Right renal cortex interstitium (tissue), 3 donors: Measurements from ENCODE around the gene KCNIP1. TPM values are rescaled to one million over a fixed set of nuclear protein-coding genes. Genes with fewer than 3 reads are reported as not detected.
A peak's percentile ranks its signal among the peaks of the same experiment; 100 is the strongest.

ENCODE experiments used
- DNase-seq, 3 donors: peaks; one replicate each; pipeline ENCODE4 v3.0.0-alpha.2; 2013; ENCODE audit warnings: low read depth in 3 of 3, low spot score in 2 of 3
- polyA plus RNA-seq, 3 donors: library from polyadenylated mRNA; unstranded; fragments of 120-200 nt; gene quantifications; one replicate each; pipeline ENCODE4 v1.2.1, GENCODE V29; 2013; ENCODE audit not compliant: insufficient read length in 3 of 3

The KCNIP1 gene
- polyA plus RNA-seq, 3 donors: 11.7 to 13.9 (median 13.7) TPM

DNA sequence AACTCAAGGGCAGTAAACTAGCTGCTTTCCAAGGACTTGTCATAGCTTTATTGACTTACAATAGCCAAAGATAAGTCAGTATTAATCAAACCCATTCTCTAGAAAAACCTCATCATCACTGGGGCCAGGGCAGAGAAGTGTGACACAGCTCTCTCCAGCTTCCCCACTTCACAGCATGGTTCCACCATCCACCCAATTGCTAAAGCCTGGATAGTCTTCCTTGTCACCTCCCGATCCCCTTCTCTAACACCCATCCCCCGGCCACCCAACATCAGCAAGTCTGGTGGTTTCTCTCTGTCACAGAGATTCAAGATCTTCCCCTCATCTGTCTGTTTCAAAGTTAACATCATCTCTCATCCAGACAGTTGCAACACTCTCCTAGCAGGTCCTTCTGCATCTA, 191.1 kb downstream of the KCNIP1 start:
- no peak for DNase-seq

GRCh38 chr5:170697031-170697430, 193.2 kb downstream of the KCNIP1 start:
- no peak for DNase-seq

DNA sequence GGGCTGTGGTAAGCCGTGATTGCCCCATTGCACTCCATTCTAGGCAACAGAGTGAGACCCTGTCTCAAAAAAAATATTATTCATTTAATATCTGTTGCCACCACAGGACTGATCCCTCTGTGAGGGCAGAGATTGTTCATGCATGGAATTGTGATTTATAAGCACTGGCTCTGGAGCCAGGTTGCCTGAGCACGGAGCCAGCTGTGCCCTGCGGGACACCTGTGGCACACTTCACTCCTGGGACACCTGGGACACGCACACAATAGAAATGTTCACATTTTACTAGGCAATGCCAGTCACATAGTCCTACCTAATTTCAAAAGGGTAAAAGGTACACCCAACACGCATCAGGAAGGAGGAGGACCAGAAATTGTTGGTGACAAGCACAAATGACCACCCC, 196.7 kb downstream of the KCNIP1 start:
- DNase-seq: no peak

DNA sequence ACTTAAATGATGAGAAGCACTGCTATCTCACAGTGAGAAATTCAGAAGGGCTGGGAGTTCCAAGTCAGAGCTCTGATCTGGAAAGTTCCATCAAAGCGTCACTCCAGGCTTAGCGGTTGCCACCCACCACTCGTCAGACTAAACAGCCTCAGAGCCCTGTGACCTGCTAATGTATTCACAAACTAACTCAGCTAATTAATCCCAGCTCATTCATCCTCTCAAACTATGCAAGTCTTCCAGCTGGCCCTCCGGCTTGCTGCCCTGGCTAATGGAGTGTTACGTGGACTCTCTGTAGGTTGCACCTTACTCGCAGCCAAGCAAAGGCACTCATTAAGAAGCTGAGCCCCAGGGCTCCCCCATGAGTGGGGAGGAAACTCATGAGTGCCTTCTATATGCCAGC, 197.5 kb downstream of the KCNIP1 start:
- DNase-seq: peak in 1 of 3 donors; percentile 29

DNA sequence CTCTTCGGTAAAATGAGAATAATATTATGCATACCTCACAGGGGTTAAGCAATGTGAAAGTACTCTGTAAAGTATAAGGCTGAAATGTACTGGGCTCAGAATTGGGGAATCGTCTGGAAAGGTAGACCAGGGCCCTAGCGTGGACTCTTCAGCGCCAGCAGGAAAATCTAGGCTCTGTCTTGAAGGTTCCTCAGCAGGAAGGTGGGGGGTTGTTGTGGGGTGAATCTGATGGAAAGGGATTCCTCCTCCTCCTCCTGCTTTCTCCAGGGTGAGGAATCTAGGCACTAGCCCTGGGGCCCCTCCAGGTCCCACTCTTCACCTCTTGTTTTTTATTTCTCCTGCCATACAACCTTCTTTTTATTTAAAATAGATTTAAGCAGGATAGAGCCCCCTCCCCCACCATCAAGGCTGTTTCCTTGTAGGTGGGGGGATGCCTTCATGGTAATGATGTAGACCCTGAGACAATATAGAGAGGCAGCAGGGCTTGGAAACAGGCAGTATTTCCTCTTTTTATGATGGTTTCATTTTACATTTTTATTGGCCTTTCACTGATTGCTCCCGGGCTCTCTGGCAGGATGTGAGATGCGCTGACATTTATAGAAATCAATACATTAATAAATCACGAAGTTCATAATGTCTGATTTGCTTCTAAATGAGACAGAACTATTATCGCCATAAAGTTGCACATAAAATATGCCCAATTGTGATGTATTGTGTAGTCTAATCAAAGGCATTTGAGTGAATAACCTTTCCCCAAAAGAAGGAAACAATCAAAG, 200.8 kb downstream of the KCNIP1 start:
- no peak for DNase-seq

DNA sequence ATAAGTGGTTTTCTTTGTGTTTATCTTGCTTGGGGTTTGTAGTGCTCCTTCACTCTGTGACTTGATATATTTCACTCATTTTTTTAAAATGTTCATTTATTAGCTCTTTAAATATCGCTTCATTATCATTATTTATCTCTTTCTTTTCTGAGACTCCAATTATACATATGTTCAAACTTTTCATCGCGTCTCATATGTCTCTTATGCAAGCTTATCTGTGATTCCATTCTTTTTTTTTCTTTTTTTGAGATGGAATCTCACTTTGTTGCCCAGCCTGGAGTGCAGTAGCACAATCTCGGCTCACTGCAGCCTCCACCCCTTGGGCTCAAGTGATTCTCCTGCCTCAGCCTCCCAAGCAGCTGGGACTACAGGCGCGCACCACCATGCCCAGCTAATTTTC, 205.8 kb downstream of the KCNIP1 start:
- no peak for DNase-seq

DNA sequence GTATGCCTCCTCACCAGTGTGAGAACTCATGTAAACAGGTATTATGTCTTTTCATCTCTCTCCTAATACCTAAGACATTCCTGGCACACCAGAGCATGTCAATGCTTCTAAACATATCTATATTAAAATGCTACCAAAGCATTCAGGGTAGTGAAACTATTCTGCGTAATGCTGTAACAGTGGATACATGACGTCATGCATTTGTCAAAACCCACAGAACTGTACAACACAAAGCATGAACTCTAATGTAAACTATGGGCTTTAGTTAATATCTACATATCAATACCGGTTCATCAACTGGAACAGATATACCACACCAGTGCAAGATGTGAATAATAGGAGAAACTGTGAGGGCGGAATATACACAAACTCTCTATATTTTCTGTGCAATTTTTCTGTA, 207.5 kb downstream of the KCNIP1 start:
- no peak for DNase-seq

DNA sequence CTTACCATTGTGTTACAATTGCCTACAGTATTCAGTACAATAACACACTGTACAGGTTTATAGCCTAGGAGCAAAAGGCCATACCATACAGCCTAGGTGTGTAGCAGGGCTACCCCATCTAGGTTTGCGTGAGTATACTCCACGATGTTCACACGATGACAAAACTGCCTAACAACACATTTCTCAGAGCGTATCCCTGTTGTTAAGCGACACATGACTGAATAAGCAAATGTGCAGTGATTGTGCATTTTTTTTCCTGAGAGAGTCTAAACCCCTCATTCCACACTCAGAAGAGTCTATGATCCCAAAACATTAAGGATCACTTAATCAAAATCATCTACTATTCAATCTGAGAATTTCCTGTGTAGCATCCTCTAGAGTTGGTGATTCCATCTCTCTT, 211.3 kb downstream of the KCNIP1 start:
- no peak for DNase-seq

- DNase-seq: no peak
Measured at GRCh38 chr5:170716396-170716795, 212.6 kb downstream of the KCNIP1 start.

DNA sequence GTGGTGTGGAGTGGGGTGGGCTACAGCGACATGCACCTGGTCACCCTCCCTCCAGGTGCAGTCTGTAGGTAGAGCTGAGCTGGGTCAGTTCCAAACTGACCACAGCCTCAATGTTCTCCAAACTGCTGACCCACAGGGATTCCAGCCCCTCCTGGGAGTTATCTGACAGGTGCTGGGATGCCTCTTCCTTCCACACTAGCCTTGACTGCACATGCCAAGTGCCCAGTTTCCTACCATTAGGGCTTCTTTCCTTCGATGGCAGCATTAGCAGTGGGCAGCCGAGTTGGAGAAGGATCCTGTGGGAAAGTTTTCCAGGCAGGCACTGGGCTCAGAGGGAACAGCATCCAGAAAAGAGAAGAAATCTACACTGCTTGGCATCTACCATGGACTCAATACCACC, 215.7 kb downstream of the KCNIP1 start:
- no peak for DNase-seq

DNA sequence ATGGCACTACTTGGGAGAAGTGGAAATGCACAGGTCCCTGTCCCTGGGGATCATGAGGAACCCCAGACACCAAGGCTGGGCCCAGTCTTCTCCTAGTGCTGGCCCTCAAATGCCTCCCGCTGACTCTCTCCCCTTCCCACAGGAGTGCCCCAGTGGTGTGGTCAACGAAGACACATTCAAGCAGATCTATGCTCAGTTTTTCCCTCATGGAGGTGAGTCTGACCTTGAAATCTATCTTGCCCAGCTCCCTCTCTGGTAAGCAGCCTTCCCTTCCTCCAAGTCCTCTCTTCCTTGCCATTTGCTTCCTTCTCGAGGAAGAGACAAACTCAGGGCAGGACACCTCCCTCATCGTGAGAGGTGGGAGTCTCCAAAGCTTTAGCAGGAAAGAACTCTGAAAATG, 216.4 kb downstream of the KCNIP1 start:
- DNase-seq: no peak

DNA sequence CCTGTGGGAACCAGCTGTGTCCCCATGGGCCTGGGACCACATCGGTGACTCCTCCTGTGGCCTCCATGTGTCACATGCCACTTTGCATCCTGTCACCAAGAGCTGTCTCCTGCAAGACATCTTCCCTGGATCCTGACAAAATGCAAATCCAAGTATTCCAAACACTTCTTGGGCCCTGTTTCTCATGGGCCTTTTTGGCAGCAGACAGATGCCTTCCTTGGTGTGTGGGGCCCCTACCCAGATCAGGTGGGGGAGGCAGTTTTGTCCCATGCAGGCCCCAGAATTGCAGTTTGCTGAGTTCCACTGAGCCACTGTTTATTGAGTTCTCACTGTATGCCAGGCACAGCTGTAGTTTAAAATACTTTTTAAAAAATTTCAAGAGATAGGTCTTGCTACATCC, 217.2 kb downstream of the KCNIP1 start:
- no peak for DNase-seq

GRCh38 chr5:170721681-170722080, 217.9 kb downstream of the KCNIP1 start:
- no peak for DNase-seq

- DNase-seq: no peak
Measured at GRCh38 chr5:170722316-170722715, 218.5 kb downstream of the KCNIP1 start.

DNA sequence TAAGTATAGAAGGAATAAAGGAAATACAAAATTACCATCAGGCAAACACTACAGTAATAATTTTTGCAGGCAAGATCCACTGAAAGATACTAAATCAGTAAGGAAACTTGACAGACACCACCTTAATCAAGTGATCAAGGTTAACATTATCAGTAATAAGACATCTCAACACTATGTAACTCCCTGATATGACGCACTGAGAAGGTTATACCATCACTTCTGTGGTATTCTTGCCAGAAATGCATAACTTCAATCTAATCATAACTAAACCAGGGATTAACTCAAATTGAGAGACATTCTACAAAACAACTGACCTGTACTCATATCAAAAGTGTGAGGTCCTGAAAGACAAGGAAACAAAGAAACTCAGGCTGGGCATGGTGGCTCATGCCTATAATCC, 227.2 kb downstream of the KCNIP1 start:
- no peak for DNase-seq

GRCh38 chr5:170732685-170733084, 228.9 kb downstream of the KCNIP1 start:
- DNase-seq: no peak

DNA sequence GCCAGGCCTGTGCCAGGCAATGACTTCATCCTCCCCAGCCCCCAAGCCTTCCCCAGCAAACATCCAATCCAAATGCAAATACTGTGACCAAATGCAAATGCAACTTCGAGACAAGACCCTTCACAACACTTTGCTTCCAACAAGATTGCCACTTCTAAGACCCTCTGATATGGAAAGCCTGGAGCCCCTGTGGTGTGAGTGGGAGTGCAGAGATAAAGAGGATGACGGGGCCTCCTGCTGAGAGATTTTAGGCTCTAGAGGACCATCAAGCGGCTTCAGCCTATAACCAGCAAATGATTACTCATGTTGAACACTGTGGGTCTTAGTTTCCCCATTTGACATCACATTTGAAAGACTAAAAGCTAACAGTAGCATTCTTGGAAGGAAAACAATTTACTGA, 233.1 kb downstream of the KCNIP1 start:
- DNase-seq: no peak

DNA sequence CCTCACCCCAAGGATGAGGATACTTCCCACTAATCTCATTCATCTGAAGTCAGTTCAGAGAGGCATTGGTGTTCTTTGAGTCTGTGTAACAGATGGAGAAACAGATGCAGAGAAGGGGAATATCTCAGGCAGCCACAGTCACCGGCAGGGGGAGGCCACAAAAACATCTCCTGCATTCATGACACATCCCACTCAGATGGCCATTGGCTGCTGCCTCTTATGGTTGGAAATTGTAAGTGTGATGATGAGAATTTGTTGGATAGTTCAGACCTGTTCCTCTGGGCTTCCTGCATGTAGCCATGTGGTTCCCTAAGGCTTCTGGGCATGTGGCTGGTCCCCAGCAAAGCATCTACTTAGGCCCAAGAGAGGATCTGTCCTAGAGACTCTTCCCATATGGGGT, 233.8 kb downstream of the KCNIP1 start:
- no peak for DNase-seq

- DNase-seq: no peak
Measured at GRCh38 chr5:170738840-170739239, 235.0 kb downstream of the KCNIP1 start.

DNA sequence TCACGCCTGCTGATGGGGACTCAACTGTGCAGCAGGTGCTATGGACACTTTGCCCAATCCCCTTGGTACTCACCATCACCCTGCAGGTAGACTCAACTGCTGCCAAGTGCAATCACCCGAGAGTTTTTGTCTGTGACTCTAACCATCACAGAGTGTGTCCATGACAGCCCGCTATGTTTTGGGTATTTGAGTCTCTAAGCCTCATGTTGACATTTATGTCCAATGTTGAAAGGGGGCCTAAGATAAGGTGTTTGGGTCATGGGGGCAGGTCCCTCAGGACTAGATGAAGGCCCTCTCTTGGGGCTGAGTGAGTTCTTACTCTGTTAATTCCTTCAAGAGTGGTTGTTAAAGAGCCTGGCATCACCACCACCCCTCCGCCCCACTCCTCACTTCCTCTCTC, 235.6 kb downstream of the KCNIP1 start:
- no peak for DNase-seq

GRCh38 chr5:170740551-170741205, 236.9 kb downstream of the KCNIP1 start:
- DNase-seq: no peak

DNA sequence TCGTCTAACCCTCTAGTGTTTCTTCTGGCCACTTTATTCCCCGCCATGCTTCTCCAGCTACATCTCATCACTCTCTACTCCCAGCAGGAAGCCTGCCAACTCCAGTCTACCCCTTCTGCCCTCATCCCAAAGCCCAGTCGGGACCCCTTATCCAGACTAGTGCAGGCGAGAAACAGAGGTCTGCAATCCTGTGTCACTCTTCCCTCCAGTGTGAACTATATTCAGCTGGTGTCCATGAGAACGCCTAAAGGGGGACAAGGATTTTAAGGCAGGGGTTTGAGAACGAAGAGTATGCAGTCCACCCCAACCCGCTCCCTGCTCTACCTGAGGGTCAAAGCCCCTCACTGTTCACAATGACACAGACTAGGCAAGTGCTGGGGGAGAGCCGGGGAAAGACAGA, 238.0 kb downstream of the KCNIP1 start:
- DNase-seq: no peak

DNA sequence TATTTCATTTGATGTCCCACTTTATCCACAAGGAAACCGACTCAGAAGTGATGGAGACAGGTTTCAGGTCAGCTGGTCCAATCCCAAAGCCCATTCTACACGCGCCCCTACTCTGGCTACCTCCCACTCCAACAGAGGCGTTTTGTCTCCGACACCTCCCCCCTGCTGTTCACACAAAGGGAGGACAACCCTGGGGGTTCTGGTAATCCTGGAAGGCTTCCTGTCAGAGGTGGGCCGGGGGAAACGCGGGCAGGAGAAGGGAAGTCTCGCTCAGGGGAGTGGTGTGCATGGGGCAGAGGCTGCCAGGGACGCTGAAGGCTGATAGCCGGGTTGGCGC, 240.0 kb downstream of the KCNIP1 start:
- no peak for DNase-seq
